ENCODE data around the gene HSPB8. TPM values are rescaled to one million over a fixed set of nuclear protein-coding genes. Genes with fewer than 3 reads are reported as not detected.

The HSPB8 gene, protein sequence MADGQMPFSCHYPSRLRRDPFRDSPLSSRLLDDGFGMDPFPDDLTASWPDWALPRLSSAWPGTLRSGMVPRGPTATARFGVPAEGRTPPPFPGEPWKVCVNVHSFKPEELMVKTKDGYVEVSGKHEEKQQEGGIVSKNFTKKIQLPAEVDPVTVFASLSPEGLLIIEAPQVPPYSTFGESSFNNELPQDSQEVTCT
- total RNA-seq = 10 to 100 TPM in 1 of 2 donors, 1 to 10 TPM in 1; 7.0 to 15.5 TPM

DNA sequence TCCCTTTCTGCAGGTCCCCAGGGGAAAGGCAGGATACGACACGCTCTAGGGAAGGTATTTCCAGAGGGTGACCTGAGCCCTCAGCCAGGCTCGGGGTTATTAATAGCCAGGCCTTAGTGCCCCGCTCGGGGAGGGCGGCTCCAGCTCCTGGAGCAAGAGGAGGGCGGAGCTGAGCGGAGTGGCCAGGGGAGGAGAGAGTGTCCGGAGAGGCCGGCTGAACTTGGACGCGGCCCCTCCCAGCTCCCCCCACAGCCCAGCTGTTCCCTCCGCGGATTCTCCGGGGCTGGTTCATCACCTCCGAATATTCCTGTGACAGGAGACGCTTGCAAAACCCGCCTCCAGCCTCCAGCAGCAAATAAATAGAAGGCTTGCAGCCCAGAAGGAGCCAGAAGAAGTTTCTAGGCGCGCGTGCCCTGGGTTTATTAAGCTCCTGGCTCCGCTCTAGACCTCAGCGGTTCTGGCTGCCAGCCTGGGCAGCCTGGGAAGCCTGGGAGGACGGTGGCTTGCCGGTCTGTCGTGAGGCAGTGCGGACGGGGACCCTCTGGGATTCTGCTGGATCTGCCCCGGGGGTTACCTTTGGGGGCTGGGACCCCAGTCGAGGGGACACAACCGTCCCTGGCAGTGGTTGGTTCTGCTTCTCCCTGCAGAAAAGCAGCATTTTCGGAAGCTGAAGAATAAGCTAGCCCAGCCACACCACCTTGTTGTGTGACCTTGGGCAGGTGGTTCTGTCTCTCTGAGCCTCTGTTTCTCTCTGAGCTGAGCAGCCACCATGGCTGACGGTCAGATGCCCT is at the start of gene HSPB8:
Gene HSPB8 (plus strand): TSS at position 388 of the 791 bp plus-strand sequence. CDS start 382 bp downstream, at position 770.

Other genes with a start within 250 kb of the HSPB8 start
- under 1 TPM in 1 of 2 donors, not detected in 1; under 0.01 TPM for gene SRRM4, start 197.4 kb upstream of the HSPB8 start, total RNA-seq
- not detected for gene CCDC60, start 155.8 kb downstream of the HSPB8 start, total RNA-seq

Data from melanocyte of skin (primary cell).